HG02571 (cell line): ENCODE results near the gene AZIN2.
"Not testable (repeated sequence)": the region's sequence is repeated elsewhere in the genome, so short reads cannot be mapped to it uniquely, and the experiment has no call there.

ENCODE experiments used
- ATAC-seq: cut with Tn5 transposase; IDR thresholded peaks from one replicate; pipeline ENCODE4 v1.9.1; 2021; ENCODE audit warnings: mild to moderate bottlenecking, moderate library complexity; ENCODE audit not compliant: unreplicated experiment

The AZIN2 gene

GRCh38 chr1:33093004-33093403, 12.1 kb downstream of the AZIN2 start:
- ATAC-seq: no peak

- ATAC-seq: no peak
Observed at GRCh38 chr1:33094486-33094885, 13.5 kb downstream of the AZIN2 start.

GRCh38 chr1:33094971-33095604, 14.1 kb downstream of the AZIN2 start:
- no peak for ATAC-seq

DNA sequence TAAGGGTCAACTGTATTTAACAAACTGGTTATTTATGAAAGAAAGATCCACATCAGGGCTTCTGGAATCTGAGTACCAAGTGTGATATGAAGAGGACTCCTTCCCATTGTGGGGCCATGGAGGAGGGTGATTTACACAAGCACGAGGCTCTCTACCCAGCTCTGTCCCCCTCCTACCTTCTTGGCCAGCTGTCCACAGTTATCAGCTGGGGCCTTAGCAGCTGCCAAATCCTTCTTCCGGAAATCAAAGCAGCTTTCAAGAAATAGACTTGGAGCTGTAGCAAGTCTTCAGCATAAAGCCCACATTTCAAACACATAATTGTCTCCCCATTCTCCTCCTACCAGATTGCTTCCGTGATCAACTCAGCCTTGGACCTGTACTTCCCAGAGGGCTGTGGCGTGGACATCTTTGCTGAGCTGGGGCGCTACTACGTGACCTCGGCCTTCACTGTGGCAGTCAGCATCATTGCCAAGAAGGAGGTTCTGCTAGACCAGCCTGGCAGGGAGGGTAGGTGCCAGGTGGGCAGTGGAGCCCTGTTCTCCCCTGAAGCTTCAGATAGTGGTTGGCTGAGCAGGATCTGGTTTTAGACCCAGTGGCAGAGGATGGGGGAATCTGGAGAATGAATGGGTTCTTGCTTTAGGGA, 15.5 kb downstream of the AZIN2 start:
- no peak for ATAC-seq

GRCh38 chr1:33097137-33097611, 16.2 kb downstream of the AZIN2 start:
- no peak for ATAC-seq

- no peak for ATAC-seq
Observed at GRCh38 chr1:33097762-33098161, 16.8 kb downstream of the AZIN2 start.

GRCh38 chr1:33098371-33098770, 17.4 kb downstream of the AZIN2 start:
- ATAC-seq: no peak

- no peak for ATAC-seq
Observed at GRCh38 chr1:33099290-33100118, 18.6 kb downstream of the AZIN2 start.

DNA sequence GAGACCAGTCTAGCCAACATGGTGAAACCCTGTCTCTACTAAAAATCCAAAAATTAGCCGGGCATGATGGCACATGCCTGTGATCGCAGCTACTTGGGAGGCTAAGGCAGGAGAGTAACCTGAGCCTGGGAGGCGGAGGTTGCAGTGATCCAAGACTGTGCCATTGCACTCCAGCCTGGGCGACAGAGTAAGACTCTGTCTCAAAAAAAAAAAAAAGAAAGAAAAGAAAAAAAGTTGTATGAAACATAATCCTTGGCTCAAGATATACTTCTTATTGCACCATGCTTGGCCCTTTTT, 19.1 kb downstream of the AZIN2 start:
- not testable (repeated sequence) for ATAC-seq

DNA sequence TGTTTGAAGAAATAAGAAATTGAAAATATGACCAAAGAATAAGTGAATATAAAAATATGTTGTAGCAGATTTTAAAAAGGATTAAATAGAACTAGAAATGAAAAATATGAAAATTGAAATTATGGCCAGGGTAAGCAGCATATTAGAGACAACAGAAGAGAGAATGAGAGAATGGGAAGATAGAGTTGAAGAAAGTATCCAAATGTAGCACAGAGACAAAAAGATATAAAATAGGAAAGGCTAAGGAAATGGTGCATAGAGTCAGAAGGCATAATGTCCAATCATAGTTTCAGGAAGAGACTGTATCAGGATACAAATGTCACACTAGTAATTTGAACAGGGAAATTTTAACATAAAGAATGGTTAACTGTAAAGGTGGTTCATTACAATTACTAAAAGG, 29.5 kb downstream of the AZIN2 start:
- no peak for ATAC-seq

- no peak for ATAC-seq
Observed at GRCh38 chr1:33111965-33112364, 31.0 kb downstream of the AZIN2 start.

- no peak for ATAC-seq
Observed at GRCh38 chr1:33117440-33118085, 36.6 kb downstream of the AZIN2 start.

DNA sequence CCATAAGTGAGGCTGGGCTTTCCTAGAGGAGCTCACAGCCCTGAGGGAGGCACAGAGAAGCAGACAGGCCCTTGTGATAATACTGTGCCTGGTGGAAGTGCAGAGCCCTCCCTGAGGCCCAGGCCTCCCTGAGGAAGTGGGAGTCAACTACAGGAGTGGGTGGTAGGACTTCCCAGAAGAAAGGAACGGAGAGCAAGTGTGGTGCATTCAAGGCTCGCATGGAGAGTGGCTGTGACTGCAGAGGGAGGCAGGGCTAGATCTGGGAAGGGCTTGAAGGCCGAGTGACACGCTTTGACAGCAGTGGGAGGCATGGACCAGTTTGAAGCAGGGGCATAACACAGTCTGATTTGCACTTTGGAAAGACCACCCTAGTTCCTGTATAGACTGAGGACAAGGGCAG, 37.3 kb downstream of the AZIN2 start:
- ATAC-seq: no peak

DNA sequence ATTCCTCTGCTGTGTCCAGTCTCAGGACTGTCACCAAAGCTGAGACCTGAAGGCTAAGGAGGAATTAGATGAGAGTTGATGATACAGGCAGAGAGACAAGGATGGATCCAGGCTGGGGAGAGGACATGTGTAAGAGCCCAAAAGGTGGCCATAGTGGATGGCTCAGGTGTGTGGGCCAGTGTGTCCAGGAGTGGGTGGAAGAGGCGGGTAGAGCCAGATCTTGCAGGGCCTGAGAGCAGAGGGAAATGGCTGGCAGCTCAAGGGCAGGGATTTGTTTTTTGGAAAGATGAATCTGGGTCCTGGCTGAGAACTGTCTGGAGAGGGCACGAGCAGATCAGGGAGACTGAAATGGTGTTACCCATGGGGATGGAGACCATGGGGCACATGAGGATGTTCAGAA, 38.1 kb downstream of the AZIN2 start:
- ATAC-seq: no peak

GRCh38 chr1:33119532-33120217, 38.7 kb downstream of the AZIN2 start:
- ATAC-seq: no peak

- ATAC-seq: no peak
Observed at GRCh38 chr1:33120436-33121231, 39.7 kb downstream of the AZIN2 start.

DNA sequence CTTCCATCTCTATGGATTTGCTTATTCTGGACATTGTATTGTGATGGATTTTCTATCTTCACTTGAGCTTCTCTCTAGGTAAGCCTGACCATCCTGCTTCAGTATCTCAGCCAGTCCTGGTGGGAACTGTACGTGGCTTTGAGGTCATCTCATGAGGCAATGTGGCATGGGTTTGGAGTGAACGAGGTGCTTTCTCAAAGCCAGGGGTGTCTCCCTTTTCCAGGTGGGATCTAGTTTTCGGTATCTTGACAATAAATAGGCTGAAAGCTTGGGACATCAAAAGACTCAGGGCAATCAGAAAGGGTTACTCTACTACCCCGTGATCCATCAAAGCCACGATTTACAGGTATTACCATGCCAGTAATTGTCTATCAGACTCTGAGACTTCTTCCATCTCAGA, 40.8 kb downstream of the AZIN2 start:
- no peak for ATAC-seq

GRCh38 chr1:33122483-33123178, 41.7 kb downstream of the AZIN2 start:
- ATAC-seq: no peak

GRCh38 chr1:33123266-33123665, 42.3 kb downstream of the AZIN2 start:
- ATAC-seq: no peak

DNA sequence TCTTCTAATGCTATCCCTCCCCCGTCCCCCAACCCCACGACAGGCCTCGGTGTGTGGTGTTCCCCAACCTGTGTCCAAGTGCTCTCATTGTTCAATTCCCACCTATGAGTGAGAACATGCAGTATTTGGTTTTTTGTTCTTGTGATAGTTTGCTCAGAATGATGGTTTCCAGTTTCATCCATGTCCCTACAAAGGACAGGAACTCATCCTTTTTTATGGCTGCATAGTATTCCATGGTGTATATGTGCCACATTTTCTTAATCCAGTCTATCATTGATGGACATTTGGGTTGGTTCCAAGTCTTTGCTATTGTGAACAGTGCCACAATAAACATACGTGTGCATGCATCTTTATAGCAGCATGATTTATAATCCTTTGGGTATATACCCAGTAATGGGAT, 43.7 kb downstream of the AZIN2 start:
- ATAC-seq: not testable (repeated sequence)
